ENCODE data around the gene SPIB.

Gene SPIB

GRCh38 chr19:50459638-50460037 lies 40.9 kb downstream of the SPIB start:
- no peaks in the 10 kb centered on the region for H3K9me3 ChIP-seq (ENCODE audit: insufficient read depth, low read depth, low read length)
- no peak overlapping the region for H2AFZ ChIP-seq (ENCODE audit: low read length)
- H3K79me2 ChIP-seq (ENCODE audit: insufficient read depth, low read length) = no peaks in the 10 kb centered on the region
- no peaks in the 10 kb centered on the region for H3F3A ChIP-seq (ENCODE audit: low read depth)
- no peak overlapping the region for H3K4me3 ChIP-seq (ENCODE audit: low read length, poor library complexity, severe bottlenecking)
- H3K4me1 ChIP-seq (ENCODE audit: insufficient read depth, low read length, poor library complexity, severe bottlenecking) = no peaks in the 10 kb centered on the region
- no peak overlapping the region for H3K9ac ChIP-seq (ENCODE audit: low read depth, low read length, poor library complexity, severe bottlenecking)
- H4K20me1 ChIP-seq (ENCODE audit: insufficient read depth, low read length, poor library complexity, severe bottlenecking) = no peaks in the 10 kb centered on the region
- no peaks in the 10 kb centered on the region for H3K27me3 ChIP-seq (ENCODE audit: insufficient read depth, low read length, poor library complexity, severe bottlenecking)
- H3K4me2 ChIP-seq (ENCODE audit: low read depth, low read length, poor library complexity, severe bottlenecking) = no peak overlapping the region
- TF ChIP-seq, protein P1, sequence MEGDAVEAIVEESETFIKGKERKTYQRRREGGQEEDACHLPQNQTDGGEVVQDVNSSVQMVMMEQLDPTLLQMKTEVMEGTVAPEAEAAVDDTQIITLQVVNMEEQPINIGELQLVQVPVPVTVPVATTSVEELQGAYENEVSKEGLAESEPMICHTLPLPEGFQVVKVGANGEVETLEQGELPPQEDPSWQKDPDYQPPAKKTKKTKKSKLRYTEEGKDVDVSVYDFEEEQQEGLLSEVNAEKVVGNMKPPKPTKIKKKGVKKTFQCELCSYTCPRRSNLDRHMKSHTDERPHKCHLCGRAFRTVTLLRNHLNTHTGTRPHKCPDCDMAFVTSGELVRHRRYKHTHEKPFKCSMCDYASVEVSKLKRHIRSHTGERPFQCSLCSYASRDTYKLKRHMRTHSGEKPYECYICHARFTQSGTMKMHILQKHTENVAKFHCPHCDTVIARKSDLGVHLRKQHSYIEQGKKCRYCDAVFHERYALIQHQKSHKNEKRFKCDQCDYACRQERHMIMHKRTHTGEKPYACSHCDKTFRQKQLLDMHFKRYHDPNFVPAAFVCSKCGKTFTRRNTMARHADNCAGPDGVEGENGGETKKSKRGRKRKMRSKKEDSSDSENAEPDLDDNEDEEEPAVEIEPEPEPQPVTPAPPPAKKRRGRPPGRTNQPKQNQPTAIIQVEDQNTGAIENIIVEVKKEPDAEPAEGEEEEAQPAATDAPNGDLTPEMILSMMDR (conservative IDR thresholded peaks at IDR 0.05; ENCODE audit: low read length) = no peak
- TF ChIP-seq EZH2phosphoT487 (IDR thresholded peaks at IDR 0.05; ENCODE audit: borderline replicate concordance) = no peak
- no peaks in the 10 kb centered on the region for H3K36me3 ChIP-seq (ENCODE audit: insufficient read depth, low read length)
- H3K9me2 ChIP-seq (replicated peaks; ENCODE audit: low read depth, low read length) = no peaks in the 10 kb centered on the region

GRCh38 chr19:50460161-50460765 lies 41.5 kb downstream of the SPIB start:
- H3K27me3 ChIP-seq (ENCODE audit: insufficient read depth, low read length, poor library complexity, severe bottlenecking) = no peaks in the 10 kb centered on the region
- H3K79me2 ChIP-seq (ENCODE audit: insufficient read depth, low read length) = no peaks in the 10 kb centered on the region
- peak overlapping the region; percentile 89; the same call in 1 of the 2 replicates for H2AFZ ChIP-seq (ENCODE audit: low read length)
- no peaks in the 10 kb centered on the region for H3K4me1 ChIP-seq (ENCODE audit: insufficient read depth, low read length, poor library complexity, severe bottlenecking)
- H4K20me1 ChIP-seq (ENCODE audit: insufficient read depth, low read length, poor library complexity, severe bottlenecking) = no peaks in the 10 kb centered on the region
- H3K9ac ChIP-seq (ENCODE audit: low read depth, low read length, poor library complexity, severe bottlenecking) = no peak overlapping the region
- no peaks in the 10 kb centered on the region for H3K9me2 ChIP-seq (replicated peaks; ENCODE audit: low read depth, low read length)
- no peaks in the 10 kb centered on the region for H3K36me3 ChIP-seq (ENCODE audit: insufficient read depth, low read length)
- H3K9me3 ChIP-seq (ENCODE audit: insufficient read depth, low read depth, low read length) = no peaks in the 10 kb centered on the region
- H3F3A ChIP-seq (ENCODE audit: low read depth) = no peaks in the 10 kb centered on the region
- no peak overlapping the region for H3K4me2 ChIP-seq (ENCODE audit: low read depth, low read length, poor library complexity, severe bottlenecking)
- TF ChIP-seq, protein P1 (conservative IDR thresholded peaks at IDR 0.05; ENCODE audit: low read length) = no peak
- TF ChIP-seq EZH2phosphoT487 (IDR thresholded peaks at IDR 0.05; ENCODE audit: borderline replicate concordance) = no peak
- no peak overlapping the region for H3K4me3 ChIP-seq (ENCODE audit: low read length, poor library complexity, severe bottlenecking)

GRCh38 chr19:50461066-50461875 lies 42.5 kb downstream of the SPIB start:
- no peak overlapping the region for H3K4me2 ChIP-seq (ENCODE audit: low read depth, low read length, poor library complexity, severe bottlenecking)

More at GRCh38 chr19:50461066-50461875, 42.5 kb downstream of the SPIB start:
- Histone ChIP-seq H3K79me2 (ENCODE audit: insufficient read depth, low read length) (no peaks in the 10 kb centered on the region), H3K9ac (ENCODE audit: low read depth, low read length, poor library complexity, severe bottlenecking) (no peak overlapping the region), H3K36me3 (ENCODE audit: insufficient read depth, low read length) (no peaks in the 10 kb centered on the region), H3K4me3 (ENCODE audit: low read length, poor library complexity, severe bottlenecking) (no peak overlapping the region), H3K27me3 (ENCODE audit: insufficient read depth, low read length, poor library complexity, severe bottlenecking) (no peaks in the 10 kb centered on the region), H3K9me3 (ENCODE audit: insufficient read depth, low read depth, low read length) (no peaks in the 10 kb centered on the region), H3K9me2 (replicated peaks; ENCODE audit: low read depth, low read length) (no peaks in the 10 kb centered on the region), H2AFZ (ENCODE audit: low read length) (peak overlapping the region; percentile 89), H3K4me1 (ENCODE audit: insufficient read depth, low read length, poor library complexity, severe bottlenecking) (no peaks in the 10 kb centered on the region), H3F3A (ENCODE audit: low read depth) (no peaks in the 10 kb centered on the region), H4K20me1 (ENCODE audit: insufficient read depth, low read length, poor library complexity, severe bottlenecking) (no peaks in the 10 kb centered on the region)
- TF ChIP-seq EZH2phosphoT487 (IDR thresholded peaks at IDR 0.05; ENCODE audit: borderline replicate concordance) = no peak
- TF ChIP-seq, protein P1 (conservative IDR thresholded peaks at IDR 0.05; ENCODE audit: low read length) = peak; percentile 82

All from Loucy (cell line).